ENCODE data around the gene PCDHGB4.

GRCh38 chr5:141434006-141434405, 46.5 kb downstream of the PCDHGB4 start:
- TF ChIP-seq POLR2A (IDR thresholded peaks at IDR 0.05; ENCODE audit: low read length) (no peak), GATA1 (IDR thresholded peaks at IDR 0.05; ENCODE audit: low read depth, low read length) (no peak)

Data from erythroblast (primary cell).